Measurements from ENCODE around the gene UBE2E2. TPM values are rescaled to one million over a fixed set of nuclear protein-coding genes. Genes with fewer than 3 reads are reported as not detected.

UBE2E2 gene
- total and polyA plus RNA-seq, 2 of the 13 experiments (the other 11 are each of a cell fraction or from before 2014, with no cell fraction given), result 0.77 to 1.5 TPM

DNA sequence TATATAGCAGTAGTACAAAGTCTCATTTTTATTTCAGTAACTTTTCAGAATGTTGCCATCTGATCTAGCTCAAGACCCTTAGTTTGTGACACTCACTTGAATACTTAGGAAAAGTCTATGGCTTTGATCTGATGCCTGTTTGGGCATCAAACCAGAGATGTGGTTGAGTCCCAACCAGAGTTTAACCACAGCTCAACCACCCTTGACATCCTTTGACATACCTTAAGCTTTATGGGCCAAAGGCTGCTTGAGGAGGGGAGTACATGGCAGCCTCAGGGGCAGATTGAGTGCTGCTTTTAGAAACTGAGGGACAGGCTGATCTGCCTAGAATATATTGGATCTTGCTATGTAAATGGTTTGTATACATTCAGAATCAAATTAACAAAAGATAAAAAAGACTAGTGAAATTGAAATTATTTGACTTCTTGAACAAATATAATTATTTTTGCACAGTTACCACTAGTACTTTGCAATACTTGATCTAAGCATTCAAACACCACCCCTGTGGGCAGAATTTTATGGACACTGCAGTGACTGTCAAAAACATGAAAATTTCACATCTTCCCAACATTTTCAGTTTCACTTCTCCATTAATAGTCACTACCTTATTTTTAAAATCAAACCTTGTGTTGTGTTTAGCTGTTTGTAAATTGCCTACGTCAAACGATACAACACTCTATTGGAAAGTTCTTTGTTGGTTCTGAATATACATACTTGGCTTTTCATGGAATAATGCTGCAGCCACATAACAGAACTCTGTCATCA lies 199.8 kb downstream of the UBE2E2 start:
- TF ChIP-seq, protein P1, sequence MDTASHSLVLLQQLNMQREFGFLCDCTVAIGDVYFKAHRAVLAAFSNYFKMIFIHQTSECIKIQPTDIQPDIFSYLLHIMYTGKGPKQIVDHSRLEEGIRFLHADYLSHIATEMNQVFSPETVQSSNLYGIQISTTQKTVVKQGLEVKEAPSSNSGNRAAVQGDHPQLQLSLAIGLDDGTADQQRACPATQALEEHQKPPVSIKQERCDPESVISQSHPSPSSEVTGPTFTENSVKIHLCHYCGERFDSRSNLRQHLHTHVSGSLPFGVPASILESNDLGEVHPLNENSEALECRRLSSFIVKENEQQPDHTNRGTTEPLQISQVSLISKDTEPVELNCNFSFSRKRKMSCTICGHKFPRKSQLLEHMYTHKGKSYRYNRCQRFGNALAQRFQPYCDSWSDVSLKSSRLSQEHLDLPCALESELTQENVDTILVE (CRISPR knock-in tag; IDR thresholded peaks at IDR 0.05), result no peak
- TF ChIP-seq ZNF251 (CRISPR knock-in tag; IDR thresholded peaks at IDR 0.05) (no peak), ZNF10 (CRISPR knock-in tag; IDR thresholded peaks at IDR 0.05; ENCODE audit: borderline replicate concordance, low read depth) (no peak), MAF1 (CRISPR knock-in tag; IDR thresholded peaks at IDR 0.05; ENCODE audit: borderline replicate concordance) (no peak), GTF2F1 (IDR thresholded peaks at IDR 0.05; ENCODE audit: low read length) (no peak), ZFP1 (CRISPR knock-in tag; IDR thresholded peaks at IDR 0.05) (no peak), ZNF883 (CRISPR knock-in tag; IDR thresholded peaks at IDR 0.05; ENCODE audit: not compliant biosample characterization) (no peak), ZNF547 (CRISPR knock-in tag; IDR thresholded peaks at IDR 0.05) (no peak), MEIS1 (CRISPR knock-in tag; IDR thresholded peaks at IDR 0.05; ENCODE audit: borderline replicate concordance) (no peak), REXO4 (CRISPR knock-in tag; IDR thresholded peaks at IDR 0.05; ENCODE audit: borderline replicate concordance) (no peak)
- TF ChIP-seq, protein P2, sequence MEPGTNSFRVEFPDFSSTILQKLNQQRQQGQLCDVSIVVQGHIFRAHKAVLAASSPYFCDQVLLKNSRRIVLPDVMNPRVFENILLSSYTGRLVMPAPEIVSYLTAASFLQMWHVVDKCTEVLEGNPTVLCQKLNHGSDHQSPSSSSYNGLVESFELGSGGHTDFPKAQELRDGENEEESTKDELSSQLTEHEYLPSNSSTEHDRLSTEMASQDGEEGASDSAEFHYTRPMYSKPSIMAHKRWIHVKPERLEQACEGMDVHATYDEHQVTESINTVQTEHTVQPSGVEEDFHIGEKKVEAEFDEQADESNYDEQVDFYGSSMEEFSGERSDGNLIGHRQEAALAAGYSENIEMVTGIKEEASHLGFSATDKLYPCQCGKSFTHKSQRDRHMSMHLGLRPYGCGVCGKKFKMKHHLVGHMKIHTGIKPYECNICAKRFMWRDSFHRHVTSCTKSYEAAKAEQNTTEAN (CRISPR knock-in tag; conservative IDR thresholded peaks at IDR 0.05), result no peak
- TF ChIP-seq, protein P3, sequence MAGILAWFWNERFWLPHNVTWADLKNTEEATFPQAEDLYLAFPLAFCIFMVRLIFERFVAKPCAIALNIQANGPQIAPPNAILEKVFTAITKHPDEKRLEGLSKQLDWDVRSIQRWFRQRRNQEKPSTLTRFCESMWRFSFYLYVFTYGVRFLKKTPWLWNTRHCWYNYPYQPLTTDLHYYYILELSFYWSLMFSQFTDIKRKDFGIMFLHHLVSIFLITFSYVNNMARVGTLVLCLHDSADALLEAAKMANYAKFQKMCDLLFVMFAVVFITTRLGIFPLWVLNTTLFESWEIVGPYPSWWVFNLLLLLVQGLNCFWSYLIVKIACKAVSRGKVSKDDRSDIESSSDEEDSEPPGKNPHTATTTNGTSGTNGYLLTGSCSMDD (CRISPR knock-in tag; IDR thresholded peaks at IDR 0.05), result no peak
- in situ Hi-C loops (cut with HindIII; ENCODE audit: extremely low pct_ligation_motif_present, low pct_unique_long_range_greater_than_20kb) (no loop called here), intact Hi-C loops (cut with micrococcal nuclease; ENCODE audit: unreplicated experiment) (no loop called here)
- ATAC-seq, result no peak
- Histone ChIP-seq H3K36me3 (replicated peaks in 1 of 2; ENCODE audit: control insufficient read depth in 1 of 2, insufficient read depth in 2 of 2, low read length in 2 of 2) (no peaks in the 10 kb centered on the region), H3K9me3 (ENCODE audit: low read length) (no peaks in the 10 kb centered on the region), H3K79me2 (ENCODE audit: insufficient read depth, low read length) (no peaks in the 10 kb centered on the region), H3K9ac (ENCODE audit: insufficient read depth, low read depth, low read length) (no peak overlapping the region), H3K27ac (ENCODE audit: extremely low read length, insufficient read depth, low read length) (no peak overlapping the region), H3K4me3 (replicated peaks in 1 of 3; ENCODE audit: insufficient read depth in 1 of 3, low read depth in 2 of 3, low read length in 3 of 3) (no peak overlapping the region), H3K27me3 (ENCODE audit: control insufficient read depth in 1 of 2, insufficient read depth in 2 of 2, low read length in 2 of 2) (no peaks in the 10 kb centered on the region), H2AFZ (ENCODE audit: low read length) (no peak overlapping the region), H3K4me2 (ENCODE audit: low read depth, low read length) (no peak overlapping the region), H3K4me1 (ENCODE audit: insufficient read depth, low read length) (no peaks in the 10 kb centered on the region), H4K20me1 (ENCODE audit: insufficient read depth, low read length) (no peaks in the 10 kb centered on the region)
- ChIA-PET CTCF (ENCODE audit: low intra/inter-chr PET ratio, low total read pairs) (no interaction called here), POLR2A (no interaction called here)
- 55% methylated on average over 2 of the region's 2 CpGs for WGBS (ENCODE audit: low lambda C conversion rate)
- FAIRE-seq, result no peak
- BruUV-seq (replicated peaks), result no TSS peak
- no peak for DNase-seq (ENCODE audit: low spot score)

Measured in HepG2 (cell line).